Uterus (tissue), 4 donors: Measurements from ENCODE around the gene SMC6. TPM values are rescaled to one million over a fixed set of nuclear protein-coding genes. Genes with fewer than 3 reads are reported as not detected.

Source experiments
- DNase-seq, 2 donors: peaks; one replicate each; pipeline ENCODE4 v3.0.0-alpha.2; 2019 to 2020
- H3K27ac ChIP-seq, 2 donors: fragments of 200-600 bp; sonication (generic); 1 replicate in 1 of 2; 2 replicates in 1 of 2; pipeline ENCODE4 v1.5.1; 2016 to 2018
- H3K27me3 ChIP-seq, 2 donors: fragments of 200-600 bp; sonication (generic); one replicate each; pipeline ENCODE4 v1.5.1; 2018 to 2019; ENCODE audit warnings: control low read depth in 1 of 2
- H3K36me3 ChIP-seq, 2 donors: fragments of 200-600 bp; sonication (generic); one replicate each; pipeline ENCODE4 v1.5.1; 2019; ENCODE audit warnings: control low read depth in 1 of 2
- H3K4me1 ChIP-seq, 2 donors: fragments of 200-600 bp; sonication (generic); one replicate each; pipeline ENCODE4 v1.5.1; 2018 to 2019; ENCODE audit warnings: control low read depth in 1 of 2
- H3K4me3 ChIP-seq, 2 donors: fragments of 200-600 bp; sonication (generic); 1 replicate in 1 of 2; 2 replicates in 1 of 2; pipeline ENCODE4 v1.5.1; 2018 to 2019; ENCODE audit warnings: mild to moderate bottlenecking in 1 of 2
- H3K9me3 ChIP-seq, 2 donors: fragments of 200-600 bp; sonication (generic); one replicate each; pipeline ENCODE4 v1.5.1; 2019; ENCODE audit warnings: control low read depth in 1 of 2
- POLR2A ChIP-seq, 2 donors: fragments of 450-650 bp; IDR thresholded peaks; one replicate each; pipeline ENCODE4 v1.6.1; 2016; ENCODE audit warnings: antibody characterized with exemption in 2 of 2, mild to moderate bottlenecking in 1 of 2, moderate library complexity in 1 of 2
- intact Hi-C: fragments of 100-400 bp; cut with DNase I; formaldehyde crosslinking; loops from one replicate; pipeline ENCODE4 v1.15.1; 2023; ENCODE audit warnings: low total_unique reads
- total RNA-seq, 4 donors: library from RNA; depleted of rRNA in 3 of 4; stranded (reverse); fragments of >200 nt in 3 of 4; gene quantifications; one replicate each; pipeline versions ENCODE4 v1.1.0 to v1.2.4, GENCODE V29; 2014 to 2023
- TF ChIP-seq, protein P1 (sequence below), 4 experiments: fragments of 200-600 bp in 2 of 4; fragments of 450-650 bp in 2 of 4; sonication (generic) in 2 of 4; IDR thresholded peaks; one replicate each; pipeline ENCODE4 v1.5.1; 2016 to 2019; ENCODE audit warnings: antibody characterized with exemption in 4 of 4, mild to moderate bottlenecking in 2 of 4, moderate library complexity in 1 of 4
- donor health status: DM: yes; HTN: yes; CAD: no.

Gene SMC6
- total RNA-seq, 4 donors from 2014 or later = 7.4 to 49.4 (median 15.5) TPM

DNA sequence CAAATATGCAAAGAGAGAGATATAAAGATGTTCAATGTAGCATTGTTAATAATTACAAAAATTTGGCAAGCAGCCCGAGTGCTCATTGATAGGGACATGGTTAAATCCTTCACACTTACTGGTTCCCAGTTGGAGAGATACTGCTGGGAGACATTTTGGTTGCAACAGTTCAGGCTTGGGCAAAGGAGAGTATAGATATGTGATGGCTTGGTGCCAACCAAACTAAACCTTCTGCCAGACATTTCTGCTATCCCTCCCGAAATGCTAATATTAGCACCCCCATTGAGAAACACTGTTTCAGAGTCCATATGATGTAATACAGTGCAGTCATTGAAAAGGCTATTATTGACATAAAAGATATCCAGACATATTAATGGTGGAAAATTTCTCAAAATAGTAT is 11.8 kb upstream of the SMC6 start:
- Histone ChIP-seq H3K36me3 (no peaks in the 10 kb centered on the region), H3K4me1 (no peaks in the 10 kb centered on the region), H3K27ac (no peak overlapping the region), H3K9me3 (no peaks in the 10 kb centered on the region), H3K27me3 (no peaks in the 10 kb centered on the region), H3K4me3 (no peak overlapping the region)
- no peak for TF ChIP-seq POLR2A (IDR thresholded peaks at IDR 0.05)
- TF ChIP-seq, protein P1, sequence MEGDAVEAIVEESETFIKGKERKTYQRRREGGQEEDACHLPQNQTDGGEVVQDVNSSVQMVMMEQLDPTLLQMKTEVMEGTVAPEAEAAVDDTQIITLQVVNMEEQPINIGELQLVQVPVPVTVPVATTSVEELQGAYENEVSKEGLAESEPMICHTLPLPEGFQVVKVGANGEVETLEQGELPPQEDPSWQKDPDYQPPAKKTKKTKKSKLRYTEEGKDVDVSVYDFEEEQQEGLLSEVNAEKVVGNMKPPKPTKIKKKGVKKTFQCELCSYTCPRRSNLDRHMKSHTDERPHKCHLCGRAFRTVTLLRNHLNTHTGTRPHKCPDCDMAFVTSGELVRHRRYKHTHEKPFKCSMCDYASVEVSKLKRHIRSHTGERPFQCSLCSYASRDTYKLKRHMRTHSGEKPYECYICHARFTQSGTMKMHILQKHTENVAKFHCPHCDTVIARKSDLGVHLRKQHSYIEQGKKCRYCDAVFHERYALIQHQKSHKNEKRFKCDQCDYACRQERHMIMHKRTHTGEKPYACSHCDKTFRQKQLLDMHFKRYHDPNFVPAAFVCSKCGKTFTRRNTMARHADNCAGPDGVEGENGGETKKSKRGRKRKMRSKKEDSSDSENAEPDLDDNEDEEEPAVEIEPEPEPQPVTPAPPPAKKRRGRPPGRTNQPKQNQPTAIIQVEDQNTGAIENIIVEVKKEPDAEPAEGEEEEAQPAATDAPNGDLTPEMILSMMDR (IDR thresholded peaks at IDR 0.05) = no peak
- no peak for DNase-seq
- intact Hi-C loops = no loop called here

DNA sequence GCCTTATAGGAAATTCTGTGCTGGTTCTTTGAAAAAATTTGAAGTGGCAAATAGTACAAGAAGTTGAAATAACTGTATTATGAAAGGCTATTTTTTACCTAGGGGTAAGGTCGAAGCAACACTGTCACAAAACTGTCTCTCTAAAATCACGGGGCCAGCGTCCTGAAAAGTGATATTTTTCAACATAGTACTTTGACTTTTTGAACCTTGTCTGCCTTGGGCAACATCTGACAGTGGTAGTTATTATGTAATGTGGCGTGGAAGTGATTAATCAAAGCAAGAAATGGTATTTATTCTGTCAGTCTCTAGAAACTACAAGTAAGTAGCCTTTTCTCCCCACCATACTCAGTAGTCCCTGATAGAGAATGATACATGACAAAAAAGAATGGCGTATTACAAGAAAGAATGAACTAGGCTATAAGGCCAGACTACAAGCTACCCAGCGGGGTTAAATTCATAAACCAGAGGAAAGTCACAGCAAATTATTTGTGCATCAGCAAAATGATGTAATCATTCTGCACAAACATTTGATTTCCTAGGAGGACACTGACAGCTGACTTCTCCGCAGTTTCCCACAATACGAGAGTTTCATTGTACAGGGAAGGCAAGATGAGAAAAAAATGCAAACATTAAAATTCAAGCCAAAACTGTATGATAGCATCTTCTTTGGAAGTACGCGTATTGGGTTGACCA is 10.2 kb upstream of the SMC6 start:
- Histone ChIP-seq H3K4me3 (no peak overlapping the region), H3K4me1 (no peaks in the 10 kb centered on the region), H3K36me3 (no peaks in the 10 kb centered on the region), H3K9me3 (no peaks in the 10 kb centered on the region), H3K27ac (no peak overlapping the region), H3K27me3 (no peaks in the 10 kb centered on the region)
- TF ChIP-seq, protein P1 (IDR thresholded peaks at IDR 0.05) = no peak
- no peak for TF ChIP-seq POLR2A (IDR thresholded peaks at IDR 0.05)
- no peak for DNase-seq
- intact Hi-C loops = no loop called here

- Histone ChIP-seq H3K27ac (no peak overlapping the region), H3K4me1 (no peaks in the 10 kb centered on the region), H3K9me3 (no peaks in the 10 kb centered on the region), H3K27me3 (no peaks in the 10 kb centered on the region), H3K36me3 (no peaks in the 10 kb centered on the region), H3K4me3 (no peak overlapping the region)
- TF ChIP-seq, protein P1 (IDR thresholded peaks at IDR 0.05) = no peak
- no peak for TF ChIP-seq POLR2A (IDR thresholded peaks at IDR 0.05)
- no peak for DNase-seq
- intact Hi-C loops = no loop called here
Observed at GRCh38 chr2:17762451-17762850, 8.8 kb upstream of the SMC6 start.

DNA sequence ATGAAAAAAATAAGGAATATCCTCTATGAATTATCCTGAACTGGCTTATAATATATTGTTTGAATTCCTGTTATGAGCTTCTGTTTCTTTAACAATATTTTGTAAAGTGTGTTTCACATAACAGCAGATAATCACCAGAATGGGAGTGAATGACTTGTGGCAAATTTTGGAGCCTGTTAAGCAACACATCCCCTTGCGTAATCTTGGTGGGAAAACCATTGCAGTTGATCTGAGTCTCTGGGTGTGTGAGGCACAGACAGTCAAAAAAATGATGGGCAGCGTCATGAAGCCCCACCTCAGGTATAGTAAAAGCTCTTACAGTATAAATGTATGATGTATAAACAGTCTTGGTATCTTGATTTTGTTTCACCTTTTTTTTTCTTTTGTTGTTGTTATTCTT is 6.2 kb upstream of the SMC6 start:
- intact Hi-C loops = no loop called here
- Histone ChIP-seq H3K36me3 (no peaks in the 10 kb centered on the region), H3K4me1 (peaks cover 0 to 2% of the 10 kb centered on the region in 2 donors), H3K9me3 (no peaks in the 10 kb centered on the region), H3K4me3 (no peak overlapping the region), H3K27me3 (no peaks in the 10 kb centered on the region), H3K27ac (no peak overlapping the region)
- TF ChIP-seq POLR2A (IDR thresholded peaks at IDR 0.05) = no peak
- TF ChIP-seq, protein P1 (IDR thresholded peaks at IDR 0.05) = no peak
- DNase-seq = no peak

DNA sequence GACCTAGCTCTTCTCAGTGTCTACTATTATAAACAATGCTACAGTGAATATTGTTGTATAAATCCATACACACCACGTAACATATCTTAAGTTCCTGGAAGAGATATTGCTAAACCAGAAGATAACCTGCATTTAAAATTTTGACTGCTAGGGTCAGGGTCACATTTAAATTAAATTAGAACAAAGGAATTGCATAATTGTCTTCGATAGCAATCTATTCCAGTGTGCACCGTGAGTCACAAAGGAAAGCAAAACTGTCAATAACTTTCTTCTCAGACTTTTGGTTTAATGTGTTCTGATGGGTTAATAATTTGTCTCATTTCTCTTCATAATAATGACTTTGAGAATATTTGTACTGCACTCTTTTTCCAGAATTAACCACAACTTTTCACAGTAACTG is 4.5 kb upstream of the SMC6 start:
- no peaks in the 10 kb centered on the region for H3K27me3 ChIP-seq
- H3K4me1 ChIP-seq = peaks cover 4 to 8% of the 10 kb centered on the region in 2 donors
- intact Hi-C loops = no loop called here
- H3K9me3 ChIP-seq = no peaks in the 10 kb centered on the region
- H3K27ac ChIP-seq = no peak overlapping the region
- no peak for TF ChIP-seq POLR2A (IDR thresholded peaks at IDR 0.05)
- TF ChIP-seq, protein P1 (IDR thresholded peaks at IDR 0.05) = no peak
- no peak overlapping the region for H3K4me3 ChIP-seq
- H3K36me3 ChIP-seq = no peaks in the 10 kb centered on the region
- no peak for DNase-seq
